GM18519 (cell line): Measurements from ENCODE around the gene HIF1A.
A peak's percentile ranks its signal among the peaks of the same experiment; 100 is the strongest.
"Not testable (repeated sequence)": the region's sequence is repeated elsewhere in the genome, so short reads cannot be mapped to it uniquely, and the experiment has no call there.

ENCODE experiments used
- ATAC-seq: cut with Tn5 transposase; IDR thresholded peaks from one replicate; pipeline ENCODE4 v1.9.1; 2021; ENCODE audit warnings: mild to moderate bottlenecking, moderate library complexity; ENCODE audit not compliant: unreplicated experiment, low FRiP score

The HIF1A gene

DNA sequence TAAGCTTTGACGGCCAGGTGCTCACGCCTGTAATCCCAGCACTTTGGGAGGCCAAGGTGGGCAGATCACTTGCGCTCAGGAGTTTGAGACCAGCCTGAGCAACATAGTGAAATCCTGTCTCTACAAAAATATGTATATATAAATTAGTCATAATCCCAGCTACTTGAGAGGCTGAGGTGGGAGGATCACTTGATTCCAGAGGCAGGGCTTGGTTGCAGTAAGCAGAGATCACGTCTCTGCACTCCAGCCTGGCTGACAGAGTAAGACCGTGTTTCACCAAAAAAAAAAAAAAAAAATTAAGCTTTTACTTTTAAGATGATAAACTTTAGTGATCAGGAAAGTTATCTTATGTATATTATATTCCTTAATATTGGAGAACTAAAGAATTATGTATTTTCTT lies 48.9 kb downstream of the HIF1A start:
- ATAC-seq = no peak

DNA sequence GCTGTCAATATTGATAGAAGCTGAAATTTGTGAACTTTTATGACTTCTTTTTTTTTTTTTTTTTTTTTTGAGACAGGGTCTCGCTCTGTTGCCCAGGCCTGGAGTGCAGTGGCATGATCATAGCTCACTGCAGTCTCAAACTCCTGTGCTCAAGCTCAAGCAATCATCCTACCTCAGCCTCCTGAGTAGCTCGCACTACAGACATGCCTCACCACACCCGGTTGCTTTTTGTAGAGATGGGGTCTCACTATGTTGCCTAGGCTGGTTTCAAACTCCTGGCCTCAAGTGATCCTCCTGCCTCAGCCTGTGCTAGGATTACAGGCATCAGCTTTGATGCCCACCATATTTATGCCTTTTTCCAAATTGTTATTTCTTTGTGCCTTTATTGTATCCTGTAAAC lies 51.0 kb downstream of the HIF1A start:
- ATAC-seq = not testable (repeated sequence)

DNA sequence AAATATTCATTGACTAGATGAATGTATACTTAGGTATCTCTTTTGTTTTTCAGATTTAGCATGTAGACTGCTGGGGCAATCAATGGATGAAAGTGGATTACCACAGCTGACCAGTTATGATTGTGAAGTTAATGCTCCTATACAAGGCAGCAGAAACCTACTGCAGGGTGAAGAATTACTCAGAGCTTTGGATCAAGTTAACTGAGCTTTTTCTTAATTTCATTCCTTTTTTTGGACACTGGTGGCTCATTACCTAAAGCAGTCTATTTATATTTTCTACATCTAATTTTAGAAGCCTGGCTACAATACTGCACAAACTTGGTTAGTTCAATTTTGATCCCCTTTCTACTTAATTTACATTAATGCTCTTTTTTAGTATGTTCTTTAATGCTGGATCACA lies 51.6 kb downstream of the HIF1A start:
- ATAC-seq = no peak

DNA sequence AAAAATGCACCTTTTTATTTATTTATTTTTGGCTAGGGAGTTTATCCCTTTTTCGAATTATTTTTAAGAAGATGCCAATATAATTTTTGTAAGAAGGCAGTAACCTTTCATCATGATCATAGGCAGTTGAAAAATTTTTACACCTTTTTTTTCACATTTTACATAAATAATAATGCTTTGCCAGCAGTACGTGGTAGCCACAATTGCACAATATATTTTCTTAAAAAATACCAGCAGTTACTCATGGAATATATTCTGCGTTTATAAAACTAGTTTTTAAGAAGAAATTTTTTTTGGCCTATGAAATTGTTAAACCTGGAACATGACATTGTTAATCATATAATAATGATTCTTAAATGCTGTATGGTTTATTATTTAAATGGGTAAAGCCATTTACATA lies 52.0 kb downstream of the HIF1A start:
- ATAC-seq = no peak

DNA sequence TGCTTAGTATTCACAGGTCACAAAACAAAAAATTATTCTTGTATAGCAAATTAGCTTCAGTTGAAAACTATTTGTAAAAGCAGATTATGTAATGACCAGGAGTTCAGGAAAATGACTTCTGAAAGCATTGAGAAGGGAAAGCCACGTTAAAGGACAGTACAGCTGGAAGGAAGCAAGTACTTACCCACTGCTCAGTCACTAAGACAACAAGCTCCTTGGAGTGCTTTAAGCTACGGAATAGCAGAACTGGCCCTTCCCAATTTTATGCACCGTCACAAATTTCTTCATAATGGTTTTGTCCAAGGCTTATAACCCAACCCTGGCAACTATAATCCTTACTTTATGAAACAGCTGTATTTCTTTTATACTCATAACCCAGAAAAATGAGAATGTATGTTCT lies 54.0 kb downstream of the HIF1A start:
- ATAC-seq = no peak

DNA sequence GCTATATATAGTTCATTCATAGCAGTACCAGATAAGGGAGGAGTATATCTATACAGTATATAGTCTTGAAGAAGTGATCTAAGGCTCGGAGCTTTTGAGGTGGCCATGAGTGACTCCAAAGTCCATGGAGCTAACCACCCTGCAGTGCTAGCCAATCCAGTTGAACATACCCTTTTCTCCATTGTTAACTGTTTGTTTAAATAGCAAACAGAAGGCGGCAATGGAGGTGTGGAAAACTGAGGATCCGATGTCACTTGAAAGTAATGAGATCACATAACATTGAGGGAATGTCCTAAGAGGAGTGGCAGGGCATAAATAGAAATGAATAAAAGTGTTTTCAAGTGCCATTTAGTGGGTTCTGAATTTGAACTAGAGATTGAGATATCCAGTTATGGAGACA lies 54.6 kb downstream of the HIF1A start:
- ATAC-seq = no peak

DNA sequence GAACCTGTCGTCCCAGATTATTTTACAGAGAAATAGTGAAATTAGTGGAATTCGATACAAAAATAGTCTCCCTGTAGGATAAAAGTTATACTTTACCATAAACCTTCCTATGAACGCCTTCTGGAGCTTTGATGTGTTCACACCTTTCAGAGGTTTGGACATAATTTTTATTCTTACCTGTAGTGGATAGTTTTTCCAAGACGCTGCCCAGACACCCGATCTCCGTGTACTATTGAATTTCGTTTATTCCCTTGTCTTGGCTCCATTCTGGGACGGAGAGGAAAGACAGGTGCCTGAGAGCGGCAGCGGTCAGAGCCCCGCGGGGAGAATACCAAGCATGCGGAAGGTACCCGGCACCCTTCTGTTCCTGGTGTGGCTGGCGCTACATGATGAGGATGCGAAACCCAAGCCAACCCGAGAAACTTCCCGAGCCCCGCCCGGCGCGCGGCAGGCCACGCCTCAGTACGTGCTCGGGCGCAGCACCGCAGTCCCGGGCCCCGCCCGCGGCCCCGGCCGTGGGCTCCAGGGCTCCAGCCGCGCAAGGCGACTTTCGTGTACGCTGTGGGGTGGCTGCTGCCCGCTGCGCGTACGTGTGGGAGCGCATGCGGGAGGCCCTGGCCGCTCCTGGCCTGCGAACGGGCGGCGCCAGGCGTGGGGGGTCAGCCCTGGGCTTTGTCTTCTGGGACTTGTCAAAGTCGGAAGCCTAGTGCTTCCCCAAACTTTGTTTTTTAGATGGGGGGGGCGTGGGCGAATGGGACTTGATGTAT lies 55.6 kb downstream of the HIF1A start:
- peak; percentile 79 for ATAC-seq

DNA sequence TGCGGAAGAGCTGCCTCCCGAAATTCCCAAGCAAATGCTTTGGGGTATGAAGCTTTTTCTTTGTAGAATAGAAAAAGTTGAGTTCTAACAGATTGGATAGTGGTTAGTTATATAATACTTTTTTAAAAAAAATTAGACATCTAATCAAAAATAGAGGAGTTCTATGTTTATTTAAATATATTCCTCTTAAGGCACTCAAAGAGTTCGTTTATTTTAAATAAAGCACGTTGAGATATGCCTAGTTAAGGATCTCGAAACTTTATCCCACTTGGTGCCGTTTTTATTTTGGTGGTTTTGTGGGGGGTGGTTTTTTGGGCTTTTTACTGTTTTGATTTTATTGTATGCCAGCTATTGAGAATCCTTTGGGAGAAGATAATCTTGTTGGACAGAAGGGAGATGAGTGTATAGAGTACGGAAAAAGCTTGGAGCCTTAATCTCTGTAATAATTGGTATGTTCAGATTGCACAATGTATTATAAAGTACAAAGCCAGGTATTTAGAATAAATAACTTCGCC lies 56.2 kb downstream of the HIF1A start:
- no peak for ATAC-seq

DNA sequence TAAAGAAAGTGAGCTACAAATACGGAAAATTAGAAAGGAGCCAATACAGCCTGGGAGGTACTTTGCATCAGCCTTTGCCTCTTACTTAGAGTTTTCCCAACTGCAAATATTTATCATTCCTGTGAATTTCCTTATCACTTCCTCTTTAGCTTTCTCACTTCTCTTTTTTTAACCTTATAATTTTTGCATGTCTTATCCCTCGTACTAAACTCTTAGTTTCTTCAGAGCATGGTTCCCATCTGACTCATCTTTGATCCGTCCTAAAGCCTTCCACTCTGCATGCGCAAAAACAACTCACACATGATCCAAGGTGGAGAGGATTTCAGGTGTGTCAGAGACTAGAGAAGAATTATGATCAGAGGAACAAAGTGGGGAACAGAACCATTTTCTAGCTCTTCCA lies 57.3 kb downstream of the HIF1A start:
- peak; percentile 49 for ATAC-seq

DNA sequence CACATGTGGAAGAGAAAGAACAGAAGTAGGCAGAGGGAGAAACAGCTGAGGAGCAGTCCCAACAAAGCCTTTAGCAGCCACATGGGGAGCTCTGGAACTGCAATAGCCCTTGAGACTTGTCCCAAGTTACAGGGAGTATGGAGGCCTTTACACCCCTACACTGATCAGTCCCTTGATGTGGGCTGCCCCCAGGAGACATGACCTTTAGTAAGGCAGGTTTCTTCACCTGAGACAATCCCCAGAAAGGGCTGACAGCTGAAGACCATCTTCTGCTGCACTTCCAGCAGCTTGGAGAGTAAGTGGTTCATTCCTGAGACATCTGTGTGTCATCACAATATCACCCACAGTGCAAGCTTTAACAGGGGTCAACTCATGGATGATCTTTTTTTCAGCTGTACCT lies 58.3 kb downstream of the HIF1A start:
- no peak for ATAC-seq

DNA sequence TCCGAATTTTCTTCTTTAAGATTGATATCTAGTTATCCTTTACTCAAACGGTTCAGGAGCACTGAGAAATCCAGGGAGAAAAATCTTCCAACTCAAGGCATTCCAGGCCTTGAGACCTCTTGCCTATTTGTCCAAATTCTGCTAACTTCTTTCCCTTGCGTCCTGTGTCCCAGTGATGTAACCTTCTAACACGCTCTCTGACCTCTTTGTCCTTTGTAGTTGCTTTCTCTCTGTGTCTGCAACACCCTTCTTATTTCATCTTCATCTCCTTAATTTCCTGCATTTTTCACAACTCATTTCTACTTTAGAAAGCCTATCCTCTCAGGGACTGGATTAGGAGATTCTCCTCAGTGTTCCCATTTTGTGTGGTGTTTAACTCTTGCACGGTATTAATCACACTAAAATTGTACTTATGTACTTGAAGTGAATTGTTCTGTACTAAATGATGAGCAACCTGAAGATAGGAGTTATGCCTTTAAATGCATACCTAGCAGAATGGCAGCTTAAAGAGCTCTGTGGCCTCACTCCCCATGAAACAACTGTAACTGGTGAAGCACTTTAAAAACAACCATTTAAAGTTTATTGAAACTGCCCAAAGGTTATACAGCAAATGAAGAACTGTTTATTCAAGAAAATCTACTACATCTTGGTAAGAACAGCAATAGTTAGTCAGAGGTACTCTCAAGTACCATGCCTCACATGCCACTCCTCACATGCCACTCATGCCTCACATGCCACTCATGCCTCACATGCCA lies 59.5 kb downstream of the HIF1A start:
- no peak for ATAC-seq

DNA sequence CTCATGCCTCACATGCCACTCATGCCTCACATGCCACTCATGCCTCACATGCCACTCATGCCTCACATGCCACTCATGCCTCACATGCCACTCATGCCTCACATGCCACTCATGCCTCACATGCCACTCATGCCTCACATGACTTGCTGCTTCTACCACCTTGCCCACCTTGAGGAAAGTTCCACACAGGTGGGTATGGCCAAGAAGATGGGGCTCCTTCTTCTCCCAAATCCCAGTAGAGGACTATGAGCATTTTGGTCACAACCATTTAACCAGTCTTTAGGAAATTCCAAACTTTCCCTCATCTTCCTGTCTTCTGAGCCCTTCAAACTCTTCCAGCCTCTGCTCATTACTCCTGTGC lies 60.0 kb downstream of the HIF1A start:
- not testable (repeated sequence) for ATAC-seq

DNA sequence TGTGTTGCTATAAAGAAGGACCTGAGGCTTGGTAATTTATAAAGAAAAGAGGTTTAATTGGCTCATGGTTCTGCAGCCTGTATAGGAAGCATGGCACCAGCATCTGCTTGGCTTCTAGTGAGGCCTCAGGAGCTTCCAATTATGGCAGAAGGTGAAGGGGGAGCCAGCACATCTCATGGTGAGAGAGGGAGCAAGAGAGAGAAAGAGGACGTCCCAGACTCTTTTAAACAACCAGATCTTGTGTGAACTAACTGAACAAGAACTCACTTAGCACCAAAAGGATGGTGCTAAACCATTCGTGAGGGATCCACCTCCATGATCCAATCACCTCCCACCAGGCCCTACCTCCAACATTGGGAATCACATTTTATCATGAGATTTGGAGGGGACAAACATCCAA lies 60.8 kb downstream of the HIF1A start:
- no peak for ATAC-seq

DNA sequence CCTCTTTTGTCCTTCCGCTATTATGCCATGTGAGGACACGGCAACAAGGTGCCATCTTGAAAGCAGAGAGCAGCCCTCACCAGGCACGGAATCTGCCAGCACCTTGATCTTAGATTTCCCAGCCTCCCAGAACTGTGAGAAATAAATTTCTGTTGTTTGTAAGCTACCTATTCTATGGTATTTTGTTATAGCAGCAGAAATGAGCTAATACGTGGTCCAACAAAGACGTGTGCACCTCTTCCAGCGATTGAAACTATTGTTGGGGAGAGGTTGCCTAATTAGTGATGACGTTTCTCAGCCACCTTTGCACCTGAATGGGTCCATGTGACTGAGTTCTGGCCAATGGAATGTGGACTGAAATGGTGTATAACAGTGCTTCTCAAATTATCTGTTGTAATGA lies 64.6 kb downstream of the HIF1A start:
- no peak for ATAC-seq

DNA sequence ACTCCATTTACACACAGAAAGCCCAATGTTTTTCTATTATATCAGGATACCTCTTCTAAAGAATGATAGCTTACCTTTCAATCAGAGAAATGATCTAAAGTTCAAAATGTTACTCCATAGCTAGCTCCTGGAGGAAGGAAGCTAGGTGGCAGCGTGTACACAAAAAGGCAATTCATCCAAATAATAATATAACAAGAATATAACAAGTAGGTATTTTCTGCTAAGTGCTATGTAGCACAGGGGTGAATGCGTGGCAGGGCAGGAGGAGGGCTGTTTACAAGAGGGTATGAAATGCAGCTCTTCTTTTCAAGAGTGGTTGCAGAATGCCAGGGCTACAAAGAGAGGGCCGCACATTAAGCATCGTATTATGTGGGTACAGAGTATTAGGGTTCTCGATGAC lies 66.2 kb downstream of the HIF1A start:
- no peak for ATAC-seq

DNA sequence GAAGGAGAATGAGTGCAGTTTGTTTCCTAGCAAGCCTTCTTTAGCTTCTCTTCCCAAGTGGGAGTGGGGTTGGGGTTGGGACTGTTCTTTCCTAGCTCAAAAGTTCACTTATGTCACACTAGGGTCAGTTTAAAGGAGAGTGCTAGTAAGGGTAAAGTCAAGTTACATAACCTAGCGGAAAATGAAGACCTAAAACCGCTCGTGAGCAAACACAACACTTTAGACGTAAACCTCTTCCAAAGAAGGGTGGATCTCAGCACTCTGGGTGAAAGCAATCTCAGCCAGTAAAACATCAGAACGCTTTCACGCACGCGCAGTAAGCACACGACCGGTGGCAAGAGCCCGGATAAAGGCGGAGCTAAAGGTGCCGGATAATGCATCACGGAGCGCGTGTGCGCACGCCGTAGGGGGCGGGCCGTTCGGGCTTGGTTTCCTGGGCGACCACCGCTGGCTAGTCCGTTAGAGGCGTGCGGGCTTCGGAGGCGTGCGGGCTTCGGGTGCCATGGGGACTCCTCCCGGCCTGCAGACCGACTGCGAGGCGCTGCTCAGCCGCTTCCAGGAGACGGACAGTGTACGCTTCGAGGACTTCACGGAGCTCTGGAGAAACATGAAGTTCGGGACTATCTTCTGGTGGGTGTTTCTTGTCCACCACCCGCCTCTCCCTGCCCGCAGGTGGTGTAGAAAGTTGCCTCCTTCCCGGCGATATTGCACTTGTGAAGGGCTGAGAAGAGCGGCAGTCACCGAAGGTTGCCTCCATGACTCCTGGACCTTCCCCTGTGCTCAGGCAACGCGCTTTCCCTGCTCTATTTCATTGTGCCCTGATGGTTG lies 66.9 kb downstream of the HIF1A start, which contains the start of gene SNAPC1:
TSS of gene SNAPC1 (plus strand) at position 462 of the 828 bp plus-strand sequence. CDS start at position 503, 41 bp downstream.
- peak; percentile 94 for ATAC-seq

DNA sequence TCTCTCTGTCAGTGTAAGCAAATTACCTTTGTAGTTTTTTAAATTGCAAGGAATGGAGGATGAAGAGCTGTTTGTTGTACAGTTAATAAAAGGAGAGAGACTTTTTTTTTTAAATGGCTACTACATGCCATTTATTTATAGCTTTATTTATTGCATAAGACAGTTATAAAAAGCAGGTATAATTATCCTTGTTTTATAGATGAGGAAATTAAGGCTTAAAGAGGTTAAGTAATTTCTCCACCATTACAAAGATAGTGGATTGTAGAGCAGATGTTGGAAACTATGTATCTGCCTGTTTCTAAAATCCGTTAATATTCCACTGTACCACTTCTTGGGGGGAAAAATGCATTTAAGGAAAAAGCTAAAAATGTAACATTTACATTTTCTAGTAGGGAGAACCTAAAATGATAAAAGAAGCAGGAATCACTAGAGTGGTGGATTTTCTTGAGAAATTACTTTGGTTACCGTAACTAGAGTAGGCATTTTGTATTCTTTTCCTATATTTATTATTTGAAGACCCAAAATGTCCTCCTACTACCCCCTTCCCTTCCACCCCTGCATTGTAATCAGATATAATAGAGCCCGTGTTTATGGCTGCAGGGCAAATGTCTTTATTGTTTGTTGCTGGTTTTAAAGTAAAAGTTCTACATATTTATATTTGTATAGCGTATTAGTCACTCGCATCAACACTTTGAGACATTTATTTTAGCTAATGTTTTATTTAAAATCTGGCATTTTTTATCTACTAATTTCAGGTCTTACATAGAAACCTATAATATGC lies 69.2 kb downstream of the HIF1A start:
- ATAC-seq = no peak

DNA sequence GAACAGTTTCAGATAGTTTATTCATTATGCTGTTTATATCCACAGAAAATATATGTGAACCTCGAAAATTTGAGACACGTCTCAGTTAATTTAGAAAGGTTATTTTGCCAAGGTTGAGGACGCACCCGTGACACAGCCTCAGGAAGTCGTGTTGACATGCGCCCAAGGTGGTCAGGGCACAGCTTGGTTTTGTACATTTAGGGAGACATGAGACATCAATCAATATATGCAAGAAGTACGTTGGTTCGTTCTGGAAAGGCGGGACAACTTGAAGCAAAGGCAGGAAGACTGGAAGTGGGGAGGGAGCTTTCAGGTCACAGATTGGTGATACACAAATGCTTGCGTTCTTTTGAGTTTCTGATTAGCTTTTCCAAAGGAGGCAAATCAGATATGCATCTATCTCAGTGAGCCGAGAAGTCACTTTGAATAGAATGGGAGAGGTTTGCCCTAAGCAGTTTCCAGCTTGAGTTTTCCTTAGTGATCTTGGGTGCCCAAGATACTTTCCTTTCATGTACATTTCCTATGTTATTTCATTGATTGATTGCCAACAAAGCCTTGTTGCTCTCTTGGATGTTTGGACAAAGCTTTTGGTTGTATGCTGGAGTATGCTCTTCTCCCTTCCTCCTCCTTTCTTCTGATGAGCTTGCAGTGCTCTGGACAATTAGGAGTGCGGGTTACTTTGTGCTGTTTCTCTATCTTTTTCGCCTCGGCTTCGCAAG lies 70.1 kb downstream of the HIF1A start:
- no peak for ATAC-seq

DNA sequence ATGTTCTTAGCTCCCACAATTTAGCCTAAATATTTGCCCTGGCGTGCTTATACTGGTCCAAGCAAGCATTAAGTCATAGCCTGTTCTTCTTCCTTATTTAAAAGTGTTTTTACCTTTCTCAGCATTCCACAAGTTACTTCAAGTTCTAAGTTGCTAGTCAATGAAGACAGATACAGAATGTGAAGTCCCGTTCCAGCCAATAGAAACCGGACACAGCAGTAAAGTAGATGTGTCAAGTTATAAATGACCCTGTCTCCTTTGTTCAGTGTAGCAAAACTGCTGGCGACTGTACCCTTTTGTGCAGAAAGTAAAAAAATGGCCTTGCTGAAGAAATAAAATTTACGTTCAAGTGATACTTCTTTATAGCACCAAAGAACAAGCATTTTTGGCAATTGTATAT lies 70.8 kb downstream of the HIF1A start:
- ATAC-seq = no peak

DNA sequence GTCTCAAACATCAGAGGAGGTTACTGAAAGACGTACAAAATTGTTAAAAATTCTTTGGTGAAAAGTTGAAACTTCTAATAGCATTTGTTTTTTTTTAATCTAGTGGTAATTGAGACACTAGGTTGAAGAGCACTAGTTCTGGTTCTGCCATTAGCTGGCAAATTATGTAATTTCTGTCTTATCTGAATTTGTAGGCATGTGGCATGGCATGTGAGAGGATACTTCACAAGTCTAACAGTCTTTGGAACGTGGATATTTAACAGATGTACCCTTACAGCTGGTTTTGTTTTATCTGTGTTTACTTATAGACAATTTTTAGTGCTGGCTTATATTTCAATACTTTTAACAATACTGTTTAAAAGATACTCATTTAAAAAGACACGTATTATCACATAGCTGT lies 72.9 kb downstream of the HIF1A start:
- ATAC-seq = no peak
